Keratinocyte (primary cell): ENCODE results near the gene ENOSF1. TPM values are rescaled to one million over a fixed set of nuclear protein-coding genes. Genes with fewer than 3 reads are reported as not detected.

Experiments used
- DNase-seq: peaks from one replicate; pipeline ENCODE4 v3.0.0-alpha.2; 2011; ENCODE audit warnings: low read depth, missing footprints, low spot score
- FAIRE-seq: peaks from 2 replicates; lab custom pipeline; 2011; peaks lifted over from hg19 to GRCh38; lab: Jason Lieb, UNC
- H2AFZ ChIP-seq: 2 replicates; pipeline ENCODE4 v1.6.0; 2012; ENCODE audit warnings: low read length, control low read depth, inconsistent platforms; ENCODE audit not compliant: control insufficient read depth
- H3K27ac ChIP-seq: 2 replicates; pipeline ENCODE4 v1.5.1; 2011; ENCODE audit warnings: low read length; ENCODE audit not compliant: control insufficient read depth, insufficient read depth
- H3K27me3 ChIP-seq: 3 replicates; pipeline ENCODE4 v1.6.0; 2011; ENCODE audit warnings: low read length; ENCODE audit not compliant: control insufficient read depth, insufficient read depth; ENCODE audit errors: extremely low read depth
- H3K36me3 ChIP-seq, 2 experiments: 2 replicates in 1 of 2; 3 replicates in 1 of 2; pipeline ENCODE4 v1.5.1; 2011; ENCODE audit warnings: low read length in 2 of 2, mild to moderate bottlenecking in 1 of 2; ENCODE audit not compliant: control insufficient read depth in 2 of 2, insufficient read depth in 2 of 2; ENCODE audit errors: extremely low read depth in 1 of 2
- H3K4me1 ChIP-seq: 3 replicates; pipeline ENCODE4 v1.5.1; 2011; ENCODE audit warnings: low read length; ENCODE audit not compliant: control insufficient read depth, insufficient read depth; ENCODE audit errors: extremely low read depth
- H3K4me2 ChIP-seq: 3 replicates; pipeline ENCODE4 v1.6.0; 2011; ENCODE audit warnings: low read depth, low read length; ENCODE audit not compliant: control insufficient read depth, insufficient read depth; ENCODE audit errors: extremely low read depth
- H3K4me3 ChIP-seq, 3 experiments: fragments of 200-600 bp in 1 of 3; sonication (generic) in 1 of 3; 2 replicates in 2 of 3; 3 replicates in 1 of 3; pipeline ENCODE4 v1.5.1; 2011 to 2016; ENCODE audit warnings: low read length in 3 of 3, mild to moderate bottlenecking in 3 of 3, control low read depth in 2 of 3, inconsistent platforms in 1 of 3, low read depth in 1 of 3, mixed read lengths in 1 of 3, mixed run types in 1 of 3, moderate library complexity in 1 of 3; ENCODE audit not compliant: control insufficient read depth in 2 of 3, insufficient read depth in 2 of 3; ENCODE audit errors: extremely low read depth in 1 of 3
- H3K79me2 ChIP-seq: 2 replicates; pipeline ENCODE4 v1.6.0; 2012; ENCODE audit warnings: low read length; ENCODE audit not compliant: control insufficient read depth, insufficient read depth
- H3K9ac ChIP-seq: 3 replicates; pipeline ENCODE4 v1.6.0; 2011; ENCODE audit warnings: low read length; ENCODE audit not compliant: control insufficient read depth, insufficient read depth; ENCODE audit errors: extremely low read depth
- H3K9me1 ChIP-seq: 3 replicates; pipeline ENCODE4 v1.6.0; 2011; ENCODE audit warnings: low read length; ENCODE audit not compliant: control insufficient read depth, insufficient read depth; ENCODE audit errors: extremely low read depth
- H3K9me3 ChIP-seq: 2 replicates; pipeline ENCODE4 v1.5.1; 2012; ENCODE audit warnings: low read depth, low read length; ENCODE audit not compliant: control insufficient read depth
- H4K20me1 ChIP-seq: 3 replicates; pipeline ENCODE4 v1.6.0; 2011; ENCODE audit warnings: low read length; ENCODE audit not compliant: control insufficient read depth, insufficient read depth; ENCODE audit errors: extremely low read depth
- CTCF ChIP-seq, 3 experiments: IDR thresholded peaks in 1 of 3; conservative IDR thresholded peaks in 1 of 3; optimal IDR thresholded peaks in 1 of 3; 2 replicates in 2 of 3; 3 replicates in 1 of 3; pipeline versions ENCODE3 to v1.5.1; 2011; ENCODE audit warnings: low read length in 3 of 3, mild to moderate bottlenecking in 3 of 3, moderate library complexity in 2 of 3, control low read depth in 1 of 3, inconsistent platforms in 1 of 3; ENCODE audit not compliant: insufficient read depth in 2 of 3; ENCODE audit errors: extremely low read depth in 1 of 3
- EZH2 ChIP-seq: IDR thresholded peaks from one replicate; pipeline ENCODE4 v1.6.1; 2012; ENCODE audit warnings: inconsistent platforms, mild to moderate bottlenecking, low read length, moderate library complexity
- dilution Hi-C: fragments of 300-500 bp; cut with MboI; formaldehyde crosslinking; loops from one replicate; pipeline ENCODE4 v1.7.0; 2020; ENCODE audit warnings: low sequenced_read_pairs; ENCODE audit not compliant: extremely low pct_ligation_motif_present
- polyA plus RNA-seq, 5 experiments: library from polyadenylated mRNA; depleted of rRNA in 3 of 5; stranded (reverse) in 3 of 5; stranded (forward) in 1 of 5; unstranded in 1 of 5; fragments of >200 nt; gene quantifications; 1 replicate in 1 of 5; 2 replicates in 3 of 5; 3 replicates in 1 of 5; pipeline versions ENCODE4 v1.2.1 to v1.2.3, GENCODE V29; 2011 to 2012; ENCODE audit warnings: missing spikeins in 2 of 5, low read depth in 1 of 5, low replicate concordance in 1 of 5

Gene ENOSF1
- polyA plus RNA-seq, 1 donor (not counting 4 experiments of a cell fraction or from before 2014, with no cell fraction given) = 27.6 TPM

- Histone ChIP-seq H3K27ac (no peak overlapping the region), H2AFZ (no peak overlapping the region), H3K79me2 (no peaks in the 10 kb centered on the region), H3K9me1 (no peaks in the 10 kb centered on the region), H3K9ac (no peak overlapping the region), H4K20me1 (no peaks in the 10 kb centered on the region), H3K4me3 (no peak overlapping the region), H3K27me3 (no peaks in the 10 kb centered on the region), H3K9me3 (no peaks in the 10 kb centered on the region), H3K36me3 (no peaks in the 10 kb centered on the region), H3K4me1 (peaks cover 4% of the 10 kb centered on the region), H3K4me2 (no peak overlapping the region)
- TF ChIP-seq EZH2 (no peak), CTCF (optimal IDR thresholded peaks at IDR 0.05 in 1 of 3, IDR thresholded peaks at IDR 0.05 in 1 of 3, conservative IDR thresholded peaks at IDR 0.05 in 1 of 3; ENCODE audit: extremely low read depth in 1 of 3, insufficient read depth in 2 of 3, low read length in 3 of 3) (no peak)
- dilution Hi-C loops = no loop called here
- FAIRE-seq (no peak), DNase-seq (no peak)
Observed at GRCh38 chr18:644395-645004, 67.9 kb downstream of the ENOSF1 start.

GRCh38 chr18:641224-641623, 71.2 kb downstream of the ENOSF1 start:
- Histone ChIP-seq H3K36me3 (no peaks in the 10 kb centered on the region), H3K4me1 (peaks cover 4% of the 10 kb centered on the region), H3K9me3 (no peaks in the 10 kb centered on the region), H3K27ac (no peak overlapping the region), H3K27me3 (no peaks in the 10 kb centered on the region), H3K4me2 (no peak overlapping the region), H3K9me1 (no peaks in the 10 kb centered on the region), H2AFZ (no peak overlapping the region), H3K79me2 (no peaks in the 10 kb centered on the region), H3K9ac (no peak overlapping the region), H3K4me3 (no peak overlapping the region), H4K20me1 (no peaks in the 10 kb centered on the region)
- TF ChIP-seq CTCF (optimal IDR thresholded peaks at IDR 0.05 in 1 of 3, IDR thresholded peaks at IDR 0.05 in 1 of 3, conservative IDR thresholded peaks at IDR 0.05 in 1 of 3; ENCODE audit: extremely low read depth in 1 of 3, insufficient read depth in 2 of 3, low read length in 3 of 3) (no peak), EZH2 (no peak)
- dilution Hi-C loops = no loop called here
- FAIRE-seq = no peak
- DNase-seq = no peak
